OCI-LY3 (cell line): ENCODE measurements around the gene PIGS.

Experiments
- H2AFZ ChIP-seq: fragments of 200-600, 300-600 bp; shearing (Covaris generic); 2 replicates; pipeline ENCODE4 v1.6.0; 2014; ENCODE audit warnings: antibody characterized with exemption, low read depth, low read length
- H3K27ac ChIP-seq: fragments of 200-600, 300-600 bp; sonication (generic); 2 replicates; pipeline ENCODE4 v1.5.1; 2014; ENCODE audit warnings: mild to moderate bottlenecking, low read length, moderate library complexity, mixed read lengths
- H3K27me3 ChIP-seq: fragments of 200-600, 300-600 bp; sonication (generic); 2 replicates; pipeline ENCODE4 v1.6.1; 2014; ENCODE audit warnings: low read depth, low read length, mixed read lengths
- H3K36me3 ChIP-seq: fragments of 200-600, 300-600 bp; sonication (generic); replicated peaks from 2 replicates; pipeline ENCODE3; 2014; ENCODE audit warnings: low read depth, low read length, mixed read lengths
- H3K4me1 ChIP-seq: fragments of 300-600, 200-600 bp; sonication (generic); 2 replicates; pipeline ENCODE4 v1.6.1; 2014; ENCODE audit warnings: low read length, mixed read lengths
- H3K4me2 ChIP-seq: fragments of 200-600, 300-600 bp; sonication (generic); 2 replicates; pipeline ENCODE4 v1.6.1; 2014; ENCODE audit warnings: low read length, mixed read lengths
- H3K4me3 ChIP-seq: fragments of 300-600, 200-600 bp; sonication (generic); 2 replicates; pipeline ENCODE4 v1.5.1; 2014; ENCODE audit warnings: antibody characterized with exemption, mild to moderate bottlenecking, low read length, moderate library complexity
- H3K79me2 ChIP-seq: fragments of 300-600, 200-600 bp; shearing (Covaris generic); 2 replicates; pipeline ENCODE4 v1.6.1; 2014; ENCODE audit warnings: mild to moderate bottlenecking, low read length, mixed read lengths
- H3K9ac ChIP-seq: fragments of 300-600, 200-600 bp; shearing (Covaris generic); 2 replicates; pipeline ENCODE4 v1.6.0; 2014; ENCODE audit warnings: mild to moderate bottlenecking, low read length, moderate library complexity
- H3K9me3 ChIP-seq: fragments of 200-600, 300-600 bp; shearing (Covaris generic); 2 replicates; pipeline ENCODE4 v1.6.1; 2014; ENCODE audit warnings: low read length, mixed read lengths; ENCODE audit not compliant: insufficient read depth
- H4K20me1 ChIP-seq: fragments of 200-600, 300-600 bp; sonication (generic); 2 replicates; pipeline ENCODE4 v1.6.1; 2016; ENCODE audit warnings: low read length, mixed read lengths; ENCODE audit not compliant: insufficient read depth
- EZH2phosphoT487 ChIP-seq: fragments of 200-600 bp; shearing (Covaris generic); IDR thresholded peaks from 2 replicates; pipeline ENCODE4 v1.6.1; 2018; ENCODE audit warnings: antibody characterized with exemption, mixed run types, low read depth
- TF ChIP-seq, protein P1 (sequence below): fragments of 200-600, 300-600 bp; sonication (generic); IDR thresholded peaks from 2 replicates; pipeline ENCODE4 v1.5.1; 2014; ENCODE audit warnings: antibody characterized with exemption, low read length, low read depth

The PIGS gene

DNA sequence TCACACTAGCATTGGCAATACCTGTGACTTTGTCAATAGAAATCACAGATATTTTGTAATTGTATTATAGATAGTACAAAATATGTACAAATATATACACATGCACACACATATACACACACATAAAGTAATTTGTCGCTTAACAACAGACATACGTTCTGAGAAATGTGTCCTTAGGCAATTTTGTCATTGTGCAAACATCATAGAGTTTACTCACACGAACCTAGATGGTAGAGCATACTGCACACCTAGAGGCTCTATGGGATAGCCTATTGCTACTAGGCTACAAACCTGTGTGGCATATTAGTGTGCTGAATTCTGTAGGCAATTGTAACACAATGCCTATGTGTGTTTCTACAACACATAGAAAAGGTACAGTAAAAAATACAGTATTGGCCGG is 29.9 kb downstream of the PIGS start:
- TF ChIP-seq, protein P1, sequence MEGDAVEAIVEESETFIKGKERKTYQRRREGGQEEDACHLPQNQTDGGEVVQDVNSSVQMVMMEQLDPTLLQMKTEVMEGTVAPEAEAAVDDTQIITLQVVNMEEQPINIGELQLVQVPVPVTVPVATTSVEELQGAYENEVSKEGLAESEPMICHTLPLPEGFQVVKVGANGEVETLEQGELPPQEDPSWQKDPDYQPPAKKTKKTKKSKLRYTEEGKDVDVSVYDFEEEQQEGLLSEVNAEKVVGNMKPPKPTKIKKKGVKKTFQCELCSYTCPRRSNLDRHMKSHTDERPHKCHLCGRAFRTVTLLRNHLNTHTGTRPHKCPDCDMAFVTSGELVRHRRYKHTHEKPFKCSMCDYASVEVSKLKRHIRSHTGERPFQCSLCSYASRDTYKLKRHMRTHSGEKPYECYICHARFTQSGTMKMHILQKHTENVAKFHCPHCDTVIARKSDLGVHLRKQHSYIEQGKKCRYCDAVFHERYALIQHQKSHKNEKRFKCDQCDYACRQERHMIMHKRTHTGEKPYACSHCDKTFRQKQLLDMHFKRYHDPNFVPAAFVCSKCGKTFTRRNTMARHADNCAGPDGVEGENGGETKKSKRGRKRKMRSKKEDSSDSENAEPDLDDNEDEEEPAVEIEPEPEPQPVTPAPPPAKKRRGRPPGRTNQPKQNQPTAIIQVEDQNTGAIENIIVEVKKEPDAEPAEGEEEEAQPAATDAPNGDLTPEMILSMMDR = no peak
- no peak for TF ChIP-seq EZH2phosphoT487
- Histone ChIP-seq H3K9ac (no peak overlapping the region), H3K4me1 (peaks cover 36% of the 10 kb centered on the region), H4K20me1 (no peaks in the 10 kb centered on the region), H3K79me2 (no peaks in the 10 kb centered on the region), H3K27ac (no peak overlapping the region), H3K4me3 (no peak overlapping the region), H3K36me3 (peaks cover 14% of the 10 kb centered on the region), H2AFZ (no peak overlapping the region), H3K4me2 (no peak overlapping the region), H3K27me3 (no peaks in the 10 kb centered on the region), H3K9me3 (no peaks in the 10 kb centered on the region)

DNA sequence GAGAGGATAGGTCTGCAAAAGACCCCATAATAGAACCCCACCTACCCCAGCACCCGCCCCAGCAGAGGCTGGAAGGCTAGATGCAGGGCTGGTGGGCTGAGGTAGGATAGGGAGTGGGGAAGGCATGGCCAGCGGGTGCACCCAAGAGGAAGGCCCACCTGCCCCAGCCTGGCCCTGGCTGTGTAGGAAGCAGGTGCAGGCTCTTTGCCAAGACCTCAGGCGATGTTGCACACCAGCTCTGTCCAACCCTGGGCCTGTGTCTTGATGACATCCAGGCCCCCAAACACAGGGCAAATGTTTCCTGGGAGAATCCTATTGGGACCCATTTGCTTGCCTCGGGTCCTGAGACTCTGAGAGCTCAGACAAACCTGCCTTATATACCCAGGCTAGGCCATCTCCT is 31.1 kb downstream of the PIGS start:
- Histone ChIP-seq H3K36me3 (peaks cover 3% of the 10 kb centered on the region), H2AFZ (no peak overlapping the region), H3K79me2 (no peaks in the 10 kb centered on the region), H3K27me3 (no peaks in the 10 kb centered on the region), H3K9ac (no peak overlapping the region), H3K4me2 (no peak overlapping the region), H3K27ac (no peak overlapping the region), H3K9me3 (no peaks in the 10 kb centered on the region), H4K20me1 (no peaks in the 10 kb centered on the region), H3K4me1 (peaks cover 36% of the 10 kb centered on the region), H3K4me3 (no peak overlapping the region)
- TF ChIP-seq, protein P1 = no peak
- no peak for TF ChIP-seq EZH2phosphoT487

DNA sequence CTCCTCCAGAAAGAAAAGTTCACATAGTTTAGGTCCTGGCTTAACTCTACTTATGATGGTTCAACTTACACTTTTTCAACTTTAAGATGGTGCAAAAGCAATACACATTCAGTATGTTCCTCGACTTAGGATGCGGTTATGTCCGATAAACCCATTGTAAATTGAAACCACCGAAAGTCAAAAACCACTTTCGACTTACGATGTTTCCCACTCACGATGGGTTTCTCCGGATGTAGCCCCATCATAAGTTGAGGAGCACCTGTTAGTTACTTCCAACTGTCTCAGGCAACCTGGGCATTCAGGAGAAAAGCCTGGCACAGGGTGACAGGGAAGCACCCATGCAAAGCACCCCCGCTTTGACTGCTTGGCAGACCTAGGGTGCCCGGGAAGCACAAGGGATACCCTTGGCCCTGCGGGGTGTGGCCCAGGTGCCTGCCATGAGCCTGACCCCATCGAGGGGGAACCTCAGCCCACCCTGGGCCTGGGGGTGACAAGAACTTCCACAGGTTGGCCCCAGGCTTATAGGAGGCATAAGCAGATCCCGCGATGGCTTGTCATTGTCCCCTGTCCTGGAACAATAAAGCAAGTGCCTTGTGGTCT is 32.9 kb downstream of the PIGS start:
- peak overlapping the region; percentile 51 for H3K4me2 ChIP-seq
- TF ChIP-seq, protein P1 = no peak
- no peak for TF ChIP-seq EZH2phosphoT487

DNA sequence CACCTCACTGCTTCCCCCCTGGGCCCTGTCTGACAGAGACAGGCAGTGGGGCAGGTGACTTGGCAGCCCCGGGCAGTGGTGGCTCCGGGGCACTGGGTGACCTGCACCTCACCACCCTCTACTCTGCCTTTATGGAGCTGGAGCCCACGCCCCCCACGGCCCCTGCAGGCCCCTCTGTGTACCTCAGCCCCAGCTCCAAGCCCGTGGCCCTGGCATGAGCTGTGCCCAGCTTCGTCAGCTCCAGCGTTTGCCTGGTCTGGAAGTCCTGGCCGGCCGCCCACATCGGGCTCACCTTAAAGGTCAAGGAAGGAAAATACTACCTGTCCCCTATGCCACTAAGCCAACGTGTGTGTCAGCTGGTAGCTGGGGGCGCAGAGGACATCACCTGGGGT is 34.1 kb downstream of the PIGS start:
- Histone ChIP-seq H3K9me3 (no peaks in the 10 kb centered on the region), H3K79me2 (no peaks in the 10 kb centered on the region), H3K4me3 (no peak overlapping the region), H4K20me1 (no peaks in the 10 kb centered on the region), H3K4me2 (no peak overlapping the region), H2AFZ (no peak overlapping the region), H3K27ac (no peak overlapping the region), H3K36me3 (no peaks in the 10 kb centered on the region), H3K4me1 (peaks cover 21% of the 10 kb centered on the region), H3K27me3 (no peaks in the 10 kb centered on the region), H3K9ac (no peak overlapping the region)
- TF ChIP-seq EZH2phosphoT487 = no peak
- TF ChIP-seq, protein P1 = no peak

More for the DNA sequence above, 32.9 kb downstream of the PIGS start:
- Histone ChIP-seq H3K4me3 (peak overlapping the region; percentile 24; the same call in 1 of the 2 replicates), H3K9ac (no peak overlapping the region), H4K20me1 (no peaks in the 10 kb centered on the region), H3K9me3 (no peaks in the 10 kb centered on the region), H3K27ac (no peak overlapping the region), H3K79me2 (no peaks in the 10 kb centered on the region), H3K36me3 (no peaks in the 10 kb centered on the region), H3K27me3 (no peaks in the 10 kb centered on the region), H2AFZ (no peak overlapping the region), H3K4me1 (peaks cover 23% of the 10 kb centered on the region)
